ENCODE data around the gene GNAI2. TPM values are rescaled to one million over a fixed set of nuclear protein-coding genes. Genes with fewer than 3 reads are reported as not detected.
"Not testable (repeated sequence)": the region's sequence is repeated elsewhere in the genome, so short reads cannot be mapped to it uniquely, and the experiment has no call there.

The GNAI2 gene
- total and polyA plus RNA-seq, 2 donors (not counting 3 experiments of a cell fraction or from before 2014, with no cell fraction given), result 767 to 1,875 TPM

DNA sequence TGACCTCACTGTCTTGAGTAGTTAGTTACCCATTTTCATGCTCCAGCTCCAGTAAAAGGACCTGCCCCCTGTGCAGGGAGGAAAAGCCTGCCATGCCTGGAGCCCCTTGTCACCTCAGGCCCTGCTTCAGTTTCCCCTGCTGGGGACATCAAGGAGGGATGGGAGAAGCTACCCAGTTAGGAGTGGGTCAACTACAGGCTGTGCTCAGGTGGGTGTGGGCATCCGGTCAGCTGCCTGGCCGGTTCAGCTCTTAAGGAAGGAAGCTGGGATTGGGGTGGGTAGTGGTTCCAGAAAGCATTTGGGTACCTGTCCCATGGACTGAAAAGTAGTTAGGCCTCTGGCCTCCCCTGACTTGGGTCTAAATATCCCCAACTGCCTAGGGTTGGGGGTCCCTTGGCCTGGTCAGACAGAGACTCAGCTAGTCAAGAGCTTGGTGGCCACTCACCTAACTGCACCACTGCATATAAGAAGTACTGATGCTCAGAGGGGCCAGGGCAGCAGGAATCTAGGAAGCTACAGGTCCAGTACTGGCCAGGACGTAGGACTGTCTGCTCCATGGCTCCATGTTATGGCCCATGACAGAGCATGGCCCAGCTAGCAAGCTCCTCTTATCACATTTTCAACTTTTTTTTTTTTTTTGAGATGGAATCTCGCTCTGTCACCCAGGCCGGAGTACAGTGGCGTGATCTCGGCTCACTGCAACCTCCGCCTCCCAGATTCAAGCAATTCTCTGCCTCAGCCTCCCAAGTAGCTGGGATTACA, 43.4 kb downstream of the GNAI2 start:
- H3K27me3 ChIP-seq (ENCODE audit: control insufficient read depth in 2 of 2, insufficient read depth in 2 of 2, low read length in 2 of 2), result peaks cover 18 to 21% of the 10 kb centered on the region in 2 experiments
- no peaks in the 10 kb centered on the region for H4K20me1 ChIP-seq (replicated peaks; ENCODE audit: control insufficient read depth, extremely low read depth, insufficient read depth, low read length)
- no peak overlapping the region for H2AFZ ChIP-seq (ENCODE audit: low read depth, low read length)
- no peak for DNase-seq (ENCODE audit: low read depth, low spot score)
- TF ChIP-seq, protein P1, sequence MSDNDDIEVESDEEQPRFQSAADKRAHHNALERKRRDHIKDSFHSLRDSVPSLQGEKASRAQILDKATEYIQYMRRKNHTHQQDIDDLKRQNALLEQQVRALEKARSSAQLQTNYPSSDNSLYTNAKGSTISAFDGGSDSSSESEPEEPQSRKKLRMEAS (IDR thresholded peaks at IDR 0.05; ENCODE audit: insufficient read depth, insufficient read length), result no peak
- no peak for TF ChIP-seq MYC (IDR thresholded peaks at IDR 0.05; ENCODE audit: low read depth, low read length)
- TF ChIP-seq POLR2AphosphoS5 (IDR thresholded peaks at IDR 0.05; ENCODE audit: insufficient read depth, low read depth, low read length), result no peak
- TF ChIP-seq FOS (IDR thresholded peaks at IDR 0.05; ENCODE audit: borderline replicate concordance, insufficient read depth, low read length), result no peak
- no peaks in the 10 kb centered on the region for H3K9me3 ChIP-seq (replicated peaks; ENCODE audit: control insufficient read depth, insufficient read depth, low read length)
- intact Hi-C loops (cut with micrococcal nuclease) (no loop called here), dilution Hi-C loops (cut with MboI; ENCODE audit: extremely low pct_ligation_motif_present, low sequenced_read_pairs) (no loop called here)
- H3K4me1 ChIP-seq (ENCODE audit: control insufficient read depth, extremely low read depth, insufficient read depth, low read length), result no peaks in the 10 kb centered on the region
- FAIRE-seq, result no peak
- no peak overlapping the region for H3K4me3 ChIP-seq (replicated peaks in 1 of 3; ENCODE audit: insufficient read depth in 1 of 3, low read depth in 1 of 3, low read length in 3 of 3)
- H3K9me1 ChIP-seq (replicated peaks; ENCODE audit: control insufficient read depth, extremely low read depth, insufficient read depth, low read length), result no peaks in the 10 kb centered on the region
- no peaks in the 10 kb centered on the region for H3K79me2 ChIP-seq (ENCODE audit: control insufficient read depth, insufficient read depth, low read length)
- no peaks in the 10 kb centered on the region for H3K36me3 ChIP-seq (ENCODE audit: control insufficient read depth in 2 of 2, extremely low read depth in 1 of 2, insufficient read depth in 2 of 2, low read length in 2 of 2)
- ChIA-PET POLR2A (no interaction called here), CTCF (interaction anchor here (0.7 to 2.2 kb wide), 9 partner anchors 10 to 85 kb away, joined by 3 to 9 read pairs (median 5); partner anchors contain the start of genes GNAI2 and IFRD2)
- no peak overlapping the region for H3K9ac ChIP-seq (replicated peaks; ENCODE audit: extremely low read depth, insufficient read depth, low read length)
- no TSS peak for BruUV-seq (replicated peaks)
- H3K4me2 ChIP-seq (ENCODE audit: insufficient read depth, low read length), result no peak overlapping the region
- H3K27ac ChIP-seq (ENCODE audit: insufficient read depth, low read depth, low read length), result no peak overlapping the region

DNA sequence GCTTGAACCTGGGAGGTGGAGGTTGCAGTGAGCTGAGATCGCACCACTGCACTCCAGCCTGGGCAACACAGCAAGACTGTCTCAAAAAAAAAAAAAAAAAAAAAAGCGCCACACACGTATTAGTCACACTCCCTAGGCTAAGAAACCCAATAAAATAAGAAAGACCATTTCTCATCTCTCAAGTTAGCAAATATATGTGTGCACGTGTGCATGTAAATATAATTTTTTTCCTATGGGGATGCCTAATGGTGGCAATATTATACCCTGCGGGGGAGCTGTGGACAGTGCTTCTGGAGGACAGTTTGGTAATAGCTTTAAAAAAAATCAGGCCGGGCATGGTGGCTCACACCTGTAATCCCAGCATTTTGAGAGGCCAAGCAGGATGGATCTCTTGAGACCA, 48.1 kb downstream of the GNAI2 start:
- dilution Hi-C loops (cut with MboI; ENCODE audit: extremely low pct_ligation_motif_present, low sequenced_read_pairs); H3K27me3 ChIP-seq (ENCODE audit: control insufficient read depth in 2 of 2, insufficient read depth in 2 of 2, low read length in 2 of 2); POLR2A ChIA-PET; H3K4me2 ChIP-seq (ENCODE audit: insufficient read depth, low read length); H2AFZ ChIP-seq (ENCODE audit: low read depth, low read length); FAIRE-seq; DNase-seq (ENCODE audit: low read depth, low spot score); H3K4me3 ChIP-seq (replicated peaks in 1 of 3; ENCODE audit: insufficient read depth in 1 of 3, low read depth in 1 of 3, low read length in 3 of 3); H4K20me1 ChIP-seq (replicated peaks; ENCODE audit: control insufficient read depth, extremely low read depth, insufficient read depth, low read length); H3K4me1 ChIP-seq (ENCODE audit: control insufficient read depth, extremely low read depth, insufficient read depth, low read length); H3K9ac ChIP-seq (replicated peaks; ENCODE audit: extremely low read depth, insufficient read depth, low read length); H3K9me3 ChIP-seq (replicated peaks; ENCODE audit: control insufficient read depth, insufficient read depth, low read length); H3K27ac ChIP-seq (ENCODE audit: insufficient read depth, low read depth, low read length); BruUV-seq (replicated peaks); intact Hi-C loops (cut with micrococcal nuclease); H3K79me2 ChIP-seq (ENCODE audit: control insufficient read depth, insufficient read depth, low read length); H3K9me1 ChIP-seq (replicated peaks; ENCODE audit: control insufficient read depth, extremely low read depth, insufficient read depth, low read length): not testable (repeated sequence)
- peaks cover 3 to 24% of the 10 kb centered on the region in 2 experiments for H3K36me3 ChIP-seq (ENCODE audit: control insufficient read depth in 2 of 2, extremely low read depth in 1 of 2, insufficient read depth in 2 of 2, low read length in 2 of 2)
- CTCF ChIA-PET, result interaction anchor here (1.0 to 1.2 kb wide), 2 partner anchors 40 to 258 kb away, joined by 3 to 4 read pairs; no protein-coding TSS in a partner anchor

All from endothelial cell of umbilical vein (primary cell).